ENCODE measurements around the gene TMTC4. TPM values are rescaled to one million over a fixed set of nuclear protein-coding genes. Genes with fewer than 3 reads are reported as not detected.

Gene TMTC4
- total RNA-seq, 1 experiment from 2014 or later, result 14.6 TPM

DNA sequence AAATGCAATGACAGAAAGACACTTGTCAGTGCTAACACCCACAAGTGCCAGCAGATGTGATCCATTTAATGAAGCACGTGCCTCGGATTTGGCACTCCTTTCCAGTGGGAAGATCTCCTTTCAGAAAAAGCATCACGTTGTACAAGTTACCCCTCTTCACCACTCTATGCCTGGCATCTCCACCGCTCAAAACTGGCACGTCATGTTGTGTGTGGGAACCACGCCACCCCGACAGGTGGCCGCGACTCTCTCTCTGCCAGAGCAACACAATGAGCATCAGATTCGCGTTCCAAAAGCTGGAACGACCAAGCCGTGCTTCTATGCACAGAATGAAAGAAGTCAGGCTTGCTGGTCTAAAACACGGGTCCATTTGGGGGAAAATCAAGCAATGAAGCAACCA is 24.3 kb downstream of the TMTC4 start:
- no peaks in the 10 kb centered on the region for H3K27me3 ChIP-seq (ENCODE audit: control insufficient read depth, insufficient read depth, low read length)
- no peak overlapping the region for H3K27ac ChIP-seq (ENCODE audit: low read length)
- no TSS peak for BruUV-seq (replicated peaks)
- no peaks in the 10 kb centered on the region for H3K9me3 ChIP-seq (ENCODE audit: control insufficient read depth, insufficient read depth, low read depth, low read length)
- ATAC-seq (no peak), DNase-seq (ENCODE audit: low read depth, low spot score) (no peak)
- POLR2A ChIA-PET, result no interaction called here
- TF ChIP-seq POLR2AphosphoS5 (IDR thresholded peaks at IDR 0.05; ENCODE audit: low read depth, low read length), result no peak
- no peak for TF ChIP-seq TCF7L2 (IDR thresholded peaks at IDR 0.05; ENCODE audit: low read depth, low read length)
- TF ChIP-seq, protein P1, sequence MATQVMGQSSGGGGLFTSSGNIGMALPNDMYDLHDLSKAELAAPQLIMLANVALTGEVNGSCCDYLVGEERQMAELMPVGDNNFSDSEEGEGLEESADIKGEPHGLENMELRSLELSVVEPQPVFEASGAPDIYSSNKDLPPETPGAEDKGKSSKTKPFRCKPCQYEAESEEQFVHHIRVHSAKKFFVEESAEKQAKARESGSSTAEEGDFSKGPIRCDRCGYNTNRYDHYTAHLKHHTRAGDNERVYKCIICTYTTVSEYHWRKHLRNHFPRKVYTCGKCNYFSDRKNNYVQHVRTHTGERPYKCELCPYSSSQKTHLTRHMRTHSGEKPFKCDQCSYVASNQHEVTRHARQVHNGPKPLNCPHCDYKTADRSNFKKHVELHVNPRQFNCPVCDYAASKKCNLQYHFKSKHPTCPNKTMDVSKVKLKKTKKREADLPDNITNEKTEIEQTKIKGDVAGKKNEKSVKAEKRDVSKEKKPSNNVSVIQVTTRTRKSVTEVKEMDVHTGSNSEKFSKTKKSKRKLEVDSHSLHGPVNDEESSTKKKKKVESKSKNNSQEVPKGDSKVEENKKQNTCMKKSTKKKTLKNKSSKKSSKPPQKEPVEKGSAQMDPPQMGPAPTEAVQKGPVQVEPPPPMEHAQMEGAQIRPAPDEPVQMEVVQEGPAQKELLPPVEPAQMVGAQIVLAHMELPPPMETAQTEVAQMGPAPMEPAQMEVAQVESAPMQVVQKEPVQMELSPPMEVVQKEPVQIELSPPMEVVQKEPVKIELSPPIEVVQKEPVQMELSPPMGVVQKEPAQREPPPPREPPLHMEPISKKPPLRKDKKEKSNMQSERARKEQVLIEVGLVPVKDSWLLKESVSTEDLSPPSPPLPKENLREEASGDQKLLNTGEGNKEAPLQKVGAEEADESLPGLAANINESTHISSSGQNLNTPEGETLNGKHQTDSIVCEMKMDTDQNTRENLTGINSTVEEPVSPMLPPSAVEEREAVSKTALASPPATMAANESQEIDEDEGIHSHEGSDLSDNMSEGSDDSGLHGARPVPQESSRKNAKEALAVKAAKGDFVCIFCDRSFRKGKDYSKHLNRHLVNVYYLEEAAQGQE (IDR thresholded peaks at IDR 0.05; ENCODE audit: insufficient read depth in 1 of 2, low read depth in 2 of 2, low read length in 1 of 2), result no peak
- TF ChIP-seq SIN3A (IDR thresholded peaks at IDR 0.05; ENCODE audit: borderline replicate concordance, insufficient read depth, low read depth, low read length), result no peak
- in situ Hi-C loops (cut with HindIII; ENCODE audit: low pct_unique_long_range_greater_than_20kb, low sequenced_read_pairs), result no loop called here
- H3K4me1 ChIP-seq (ENCODE audit: control insufficient read depth, insufficient read depth, low read length), result no peaks in the 10 kb centered on the region
- CTCF ChIA-PET, result no interaction called here
- H3K36me3 ChIP-seq (ENCODE audit: control insufficient read depth, insufficient read depth, low read length), result no peaks in the 10 kb centered on the region
- H3K4me3 ChIP-seq (ENCODE audit: low read depth in 2 of 2, low read length in 2 of 2), result no peak overlapping the region
- intact Hi-C loops (cut with micrococcal nuclease; ENCODE audit: unreplicated experiment), result no loop called here

GRCh38 chr13:100648354-100648753 is 26.2 kb downstream of the TMTC4 start:
- H3K27ac ChIP-seq (ENCODE audit: low read length), result no peak overlapping the region
- DNase-seq (ENCODE audit: low read depth, low spot score) (no peak), ATAC-seq (no peak)
- ChIA-PET CTCF (interaction anchor here (0.7 kb wide), 1 partner anchor 320 kb away, joined by 3 read pairs; no protein-coding TSS in a partner anchor), POLR2A (no interaction called here)
- in situ Hi-C loops (cut with HindIII; ENCODE audit: low pct_unique_long_range_greater_than_20kb, low sequenced_read_pairs) (no loop called here), intact Hi-C loops (cut with micrococcal nuclease; ENCODE audit: unreplicated experiment) (no loop called here)
- no peaks in the 10 kb centered on the region for H3K36me3 ChIP-seq (ENCODE audit: control insufficient read depth, insufficient read depth, low read length)
- H3K4me3 ChIP-seq (ENCODE audit: low read depth in 2 of 2, low read length in 2 of 2), result no peak overlapping the region
- no peaks in the 10 kb centered on the region for H3K27me3 ChIP-seq (ENCODE audit: control insufficient read depth, insufficient read depth, low read length)
- BruUV-seq (replicated peaks), result no TSS peak
- no peaks in the 10 kb centered on the region for H3K4me1 ChIP-seq (ENCODE audit: control insufficient read depth, insufficient read depth, low read length)
- no peaks in the 10 kb centered on the region for H3K9me3 ChIP-seq (ENCODE audit: control insufficient read depth, insufficient read depth, low read depth, low read length)
- no peak for TF ChIP-seq SIN3A (IDR thresholded peaks at IDR 0.05; ENCODE audit: borderline replicate concordance, insufficient read depth, low read depth, low read length)

- ATAC-seq, result no peak
- intact Hi-C loops (cut with micrococcal nuclease; ENCODE audit: unreplicated experiment) (no loop called here), in situ Hi-C loops (cut with HindIII; ENCODE audit: low pct_unique_long_range_greater_than_20kb, low sequenced_read_pairs) (no loop called here)
- ChIA-PET POLR2A (no interaction called here), CTCF (no interaction called here)
- Histone ChIP-seq H3K27ac (ENCODE audit: low read length) (no peak overlapping the region), H3K4me3 (ENCODE audit: low read depth in 2 of 2, low read length in 2 of 2) (no peak overlapping the region), H3K27me3 (ENCODE audit: control insufficient read depth, insufficient read depth, low read length) (no peaks in the 10 kb centered on the region), H3K4me1 (ENCODE audit: control insufficient read depth, insufficient read depth, low read length) (no peaks in the 10 kb centered on the region), H3K9me3 (ENCODE audit: control insufficient read depth, insufficient read depth, low read depth, low read length) (no peaks in the 10 kb centered on the region), H3K36me3 (ENCODE audit: control insufficient read depth, insufficient read depth, low read length) (no peaks in the 10 kb centered on the region)
- no peak for TF ChIP-seq SIN3A (IDR thresholded peaks at IDR 0.05; ENCODE audit: borderline replicate concordance, insufficient read depth, low read depth, low read length)
- TF ChIP-seq CTCF (IDR thresholded peaks at IDR 0.05), result no peak
- TF ChIP-seq, protein P1 (IDR thresholded peaks at IDR 0.05; ENCODE audit: insufficient read depth in 1 of 2, low read depth in 2 of 2, low read length in 1 of 2), result no peak
- TF ChIP-seq TCF7L2 (IDR thresholded peaks at IDR 0.05; ENCODE audit: low read depth, low read length), result no peak
- TF ChIP-seq POLR2AphosphoS5 (IDR thresholded peaks at IDR 0.05; ENCODE audit: low read depth, low read length), result no peak
- DNase-seq (ENCODE audit: low read depth, low spot score), result no peak
- no TSS peak for BruUV-seq (replicated peaks)
Measured at GRCh38 chr13:100646871-100647270, 27.7 kb downstream of the TMTC4 start.
